MCF 10A (cell line): ENCODE results near the gene TTLL9. TPM values are rescaled to one million over a fixed set of nuclear protein-coding genes. Genes with fewer than 3 reads are reported as not detected.

Experiments used
- BruUV-seq: library from RNA; stranded (reverse); fragments of 400-500 nt; replicated peaks from 2 replicates; lab custom pipeline; 2021; lab: Mats Ljungman, UMichigan
- CTCF ChIA-PET: fragments of 300-600 bp; sonication (Branson Sonifier 250); formaldehyde crosslinking; extraction: SDS; loops from one replicate; lab custom pipeline; 2021; ENCODE audit warnings: antibody characterized with exemption, inconsistent platforms; lab: Yijun Ruan, JAX
- POLR2A ChIA-PET: fragments of 300-600, 350-650 bp; sonication (Branson Sonifier 250); formaldehyde crosslinking; extraction: SDS; loops from one replicate; lab custom pipeline; 2020; ENCODE audit warnings: antibody characterized with exemption, inconsistent platforms; lab: Yijun Ruan, JAX
- DNase-seq: peaks from one replicate; pipeline ENCODE4 v3.0.0-alpha.2; 2018; ENCODE audit not compliant: unreplicated experiment
- H3K27ac Mint-ChIP-seq: one replicate; pipeline ENCODE4 v1.8.0; 2022; ENCODE audit warnings: mild to moderate bottlenecking, low read depth, mixed read lengths; ENCODE audit not compliant: unreplicated experiment
- H3K27me3 Mint-ChIP-seq: one replicate; pipeline ENCODE4 v1.8.0; 2022; ENCODE audit warnings: mixed read lengths; ENCODE audit not compliant: insufficient read depth, unreplicated experiment
- H3K36me3 Mint-ChIP-seq: one replicate; pipeline ENCODE4 v1.8.0; 2022; ENCODE audit warnings: mild to moderate bottlenecking, moderate library complexity, mixed read lengths; ENCODE audit not compliant: insufficient read depth, unreplicated experiment
- H3K4me1 Mint-ChIP-seq: one replicate; pipeline ENCODE4 v1.8.0; 2022; ENCODE audit warnings: mixed read lengths; ENCODE audit not compliant: insufficient read depth, unreplicated experiment
- H3K4me3 Mint-ChIP-seq: one replicate; pipeline ENCODE4 v1.8.0; 2022; ENCODE audit warnings: mild to moderate bottlenecking, moderate library complexity, mixed read lengths; ENCODE audit not compliant: unreplicated experiment
- H3K9me3 Mint-ChIP-seq: one replicate; pipeline ENCODE4 v1.8.0; 2022; ENCODE audit warnings: mixed read lengths; ENCODE audit not compliant: unreplicated experiment
- intact Hi-C: fragments of 100-400 bp; cut with micrococcal nuclease; formaldehyde crosslinking; loops from 2 replicates; pipeline ENCODE4 v1.14.1; 2022
- total RNA-seq: library from RNA; stranded (reverse); gene quantifications from 2 replicates; pipeline ENCODE4 v1.2.3, GENCODE V29; 2022
- TF ChIP-seq, protein P1 (sequence below): fragments of 200-600 bp; IDR thresholded peaks from one replicate; pipeline ENCODE4 v1.8.0; 2022; ENCODE audit warnings: antibody characterized with exemption, mild to moderate bottlenecking; ENCODE audit not compliant: unreplicated experiment

The TTLL9 gene
- total RNA-seq, 1 experiment from 2014 or later = 0.19 TPM

GRCh38 chr20:31939661-31940060, 69.2 kb downstream of the TTLL9 start:
- Mint-ChIP-seq H3K9me3 (no peaks in the 10 kb centered on the region), H3K27me3 (no peaks in the 10 kb centered on the region), H3K4me1 (no peaks in the 10 kb centered on the region), H3K36me3 (no peaks in the 10 kb centered on the region), H3K27ac (no peak overlapping the region), H3K4me3 (no peak overlapping the region)
- BruUV-seq = no TSS peak
- ChIA-PET CTCF (interaction anchor here (0.8 to 2.1 kb wide), 2 partner anchors 13 to 151 kb away, joined by 3 to 6 read pairs; no protein-coding TSS in a partner anchor), POLR2A (no interaction called here)
- intact Hi-C loops = no loop called here
- no peak for DNase-seq
- TF ChIP-seq, protein P1, sequence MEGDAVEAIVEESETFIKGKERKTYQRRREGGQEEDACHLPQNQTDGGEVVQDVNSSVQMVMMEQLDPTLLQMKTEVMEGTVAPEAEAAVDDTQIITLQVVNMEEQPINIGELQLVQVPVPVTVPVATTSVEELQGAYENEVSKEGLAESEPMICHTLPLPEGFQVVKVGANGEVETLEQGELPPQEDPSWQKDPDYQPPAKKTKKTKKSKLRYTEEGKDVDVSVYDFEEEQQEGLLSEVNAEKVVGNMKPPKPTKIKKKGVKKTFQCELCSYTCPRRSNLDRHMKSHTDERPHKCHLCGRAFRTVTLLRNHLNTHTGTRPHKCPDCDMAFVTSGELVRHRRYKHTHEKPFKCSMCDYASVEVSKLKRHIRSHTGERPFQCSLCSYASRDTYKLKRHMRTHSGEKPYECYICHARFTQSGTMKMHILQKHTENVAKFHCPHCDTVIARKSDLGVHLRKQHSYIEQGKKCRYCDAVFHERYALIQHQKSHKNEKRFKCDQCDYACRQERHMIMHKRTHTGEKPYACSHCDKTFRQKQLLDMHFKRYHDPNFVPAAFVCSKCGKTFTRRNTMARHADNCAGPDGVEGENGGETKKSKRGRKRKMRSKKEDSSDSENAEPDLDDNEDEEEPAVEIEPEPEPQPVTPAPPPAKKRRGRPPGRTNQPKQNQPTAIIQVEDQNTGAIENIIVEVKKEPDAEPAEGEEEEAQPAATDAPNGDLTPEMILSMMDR = no peak

DNA sequence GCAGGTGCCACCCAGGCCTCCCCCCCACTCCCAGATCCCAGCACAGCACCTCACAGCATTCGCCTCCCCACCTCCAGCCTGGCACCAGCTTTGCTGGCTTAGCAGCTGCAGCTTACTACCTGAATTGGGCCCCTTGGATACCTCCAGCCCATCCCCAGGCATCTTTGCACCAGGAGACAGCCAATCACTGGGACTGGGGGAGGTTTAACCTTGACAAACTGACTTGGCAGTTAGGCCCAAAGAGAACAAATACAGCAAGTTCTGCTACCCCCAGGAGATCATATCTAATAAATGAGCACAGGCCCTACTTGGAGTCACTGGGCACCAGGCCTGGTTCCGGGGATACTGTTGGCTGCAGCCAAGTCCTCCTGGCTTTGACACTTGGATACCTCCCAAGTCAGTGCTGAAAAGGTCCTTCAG, 72.6 kb downstream of the TTLL9 start:
- Mint-ChIP-seq H3K27me3 (no peaks in the 10 kb centered on the region), H3K36me3 (peaks cover 25% of the 10 kb centered on the region), H3K27ac (no peak overlapping the region), H3K9me3 (no peaks in the 10 kb centered on the region), H3K4me3 (no peak overlapping the region), H3K4me1 (no peaks in the 10 kb centered on the region)
- intact Hi-C loops = no loop called here
- ChIA-PET CTCF (interaction anchor here (0.6 to 2.0 kb wide), 4 partner anchors 9 to 260 kb away, joined by 3 to 15 read pairs (median 3); partner anchors contain the start of gene PDRG1), POLR2A (no interaction called here)
- TF ChIP-seq, protein P1 = no peak
- BruUV-seq = no TSS peak
- no peak for DNase-seq

- no peak overlapping the region for H3K27ac Mint-ChIP-seq
- H3K4me3 Mint-ChIP-seq = no peak overlapping the region
- H3K27me3 Mint-ChIP-seq = no peaks in the 10 kb centered on the region
- ChIA-PET CTCF (interaction anchor here (0.8 to 2.3 kb wide), 2 partner anchors 93 to 320 kb away, joined by 3 to 13 read pairs; no protein-coding TSS in a partner anchor), POLR2A (interaction anchor here (0.6 kb wide), 1 partner anchor 8 kb away, joined by 3 read pairs; no protein-coding TSS in a partner anchor)
- intact Hi-C loops = no loop called here
- TF ChIP-seq, protein P1 = no peak
- H3K9me3 Mint-ChIP-seq = no peaks in the 10 kb centered on the region
- BruUV-seq = no TSS peak
- no peak for DNase-seq
- peaks cover 6% of the 10 kb centered on the region for H3K4me1 Mint-ChIP-seq
- peaks cover 45% of the 10 kb centered on the region for H3K36me3 Mint-ChIP-seq
Observed at GRCh38 chr20:31945319-31945718, 74.9 kb downstream of the TTLL9 start.

- intact Hi-C loops = no loop called here
- peaks cover 7% of the 10 kb centered on the region for H3K4me1 Mint-ChIP-seq
- no peak overlapping the region for H3K27ac Mint-ChIP-seq
- no peak for DNase-seq
- ChIA-PET POLR2A (interaction anchor here (0.6 kb wide), 1 partner anchor 8 kb away, joined by 3 read pairs; no protein-coding TSS in a partner anchor), CTCF (interaction anchor here (0.6 to 2.3 kb wide), 3 partner anchors 11 to 319 kb away, joined by 3 to 13 read pairs (median 4); no protein-coding TSS in a partner anchor)
- H3K27me3 Mint-ChIP-seq = no peaks in the 10 kb centered on the region
- TF ChIP-seq, protein P1 = no peak
- H3K9me3 Mint-ChIP-seq = no peaks in the 10 kb centered on the region
- peaks cover 45% of the 10 kb centered on the region for H3K36me3 Mint-ChIP-seq
- BruUV-seq = no TSS peak
- no peak overlapping the region for H3K4me3 Mint-ChIP-seq
Observed at GRCh38 chr20:31945785-31946184, 75.4 kb downstream of the TTLL9 start.
